ENCODE measurements around the gene OVCA2. TPM values are rescaled to one million over a fixed set of nuclear protein-coding genes. Genes with fewer than 3 reads are reported as not detected.

OVCA2 gene
- total RNA-seq, 3 donors from 2014 or later = 24.3 to 35.4 (median 32.5) TPM

DNA sequence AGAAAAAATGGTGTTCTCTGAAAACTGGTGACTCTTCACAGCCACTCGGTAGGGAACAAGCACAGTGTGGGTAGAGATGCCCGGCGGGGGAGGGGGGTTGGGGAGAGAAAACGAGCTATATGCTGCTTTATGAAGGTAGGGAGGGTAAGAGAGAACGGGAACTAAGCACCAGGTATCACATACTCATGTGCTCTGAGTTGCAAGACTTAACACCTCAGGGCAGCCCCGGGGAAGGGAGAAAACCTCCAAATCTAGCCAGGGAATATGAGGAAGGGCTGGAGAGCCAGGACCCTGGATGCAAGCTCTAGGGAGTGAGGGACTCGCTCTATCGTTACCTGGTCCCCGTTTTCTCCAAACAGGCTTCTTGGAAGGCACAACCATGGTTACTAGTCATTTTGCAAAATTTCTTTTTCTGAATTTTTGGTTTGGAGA lies 48.4 kb downstream of the OVCA2 start:
- Histone ChIP-seq H3K4me1 (peaks cover 9 to 14% of the 10 kb centered on the region in 2 donors), H3K36me3 (no peaks in the 10 kb centered on the region), H3K27ac (peak overlapping the region; percentile 88 to 91), H3K9me3 (no peaks in the 10 kb centered on the region), H3K4me3 (no peak overlapping the region), H3K27me3 (no peaks in the 10 kb centered on the region)
- intact Hi-C loops (cut with DNase I; ENCODE audit: low total_unique reads) = no loop called here
- TF ChIP-seq, protein P1, sequence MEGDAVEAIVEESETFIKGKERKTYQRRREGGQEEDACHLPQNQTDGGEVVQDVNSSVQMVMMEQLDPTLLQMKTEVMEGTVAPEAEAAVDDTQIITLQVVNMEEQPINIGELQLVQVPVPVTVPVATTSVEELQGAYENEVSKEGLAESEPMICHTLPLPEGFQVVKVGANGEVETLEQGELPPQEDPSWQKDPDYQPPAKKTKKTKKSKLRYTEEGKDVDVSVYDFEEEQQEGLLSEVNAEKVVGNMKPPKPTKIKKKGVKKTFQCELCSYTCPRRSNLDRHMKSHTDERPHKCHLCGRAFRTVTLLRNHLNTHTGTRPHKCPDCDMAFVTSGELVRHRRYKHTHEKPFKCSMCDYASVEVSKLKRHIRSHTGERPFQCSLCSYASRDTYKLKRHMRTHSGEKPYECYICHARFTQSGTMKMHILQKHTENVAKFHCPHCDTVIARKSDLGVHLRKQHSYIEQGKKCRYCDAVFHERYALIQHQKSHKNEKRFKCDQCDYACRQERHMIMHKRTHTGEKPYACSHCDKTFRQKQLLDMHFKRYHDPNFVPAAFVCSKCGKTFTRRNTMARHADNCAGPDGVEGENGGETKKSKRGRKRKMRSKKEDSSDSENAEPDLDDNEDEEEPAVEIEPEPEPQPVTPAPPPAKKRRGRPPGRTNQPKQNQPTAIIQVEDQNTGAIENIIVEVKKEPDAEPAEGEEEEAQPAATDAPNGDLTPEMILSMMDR (IDR thresholded peaks at IDR 0.05) = no peak
- TF ChIP-seq POLR2AphosphoS5 (IDR thresholded peaks at IDR 0.05) = no peak
- DNase-seq (ENCODE audit: low spot score in 2 of 2) = no peak

DNA sequence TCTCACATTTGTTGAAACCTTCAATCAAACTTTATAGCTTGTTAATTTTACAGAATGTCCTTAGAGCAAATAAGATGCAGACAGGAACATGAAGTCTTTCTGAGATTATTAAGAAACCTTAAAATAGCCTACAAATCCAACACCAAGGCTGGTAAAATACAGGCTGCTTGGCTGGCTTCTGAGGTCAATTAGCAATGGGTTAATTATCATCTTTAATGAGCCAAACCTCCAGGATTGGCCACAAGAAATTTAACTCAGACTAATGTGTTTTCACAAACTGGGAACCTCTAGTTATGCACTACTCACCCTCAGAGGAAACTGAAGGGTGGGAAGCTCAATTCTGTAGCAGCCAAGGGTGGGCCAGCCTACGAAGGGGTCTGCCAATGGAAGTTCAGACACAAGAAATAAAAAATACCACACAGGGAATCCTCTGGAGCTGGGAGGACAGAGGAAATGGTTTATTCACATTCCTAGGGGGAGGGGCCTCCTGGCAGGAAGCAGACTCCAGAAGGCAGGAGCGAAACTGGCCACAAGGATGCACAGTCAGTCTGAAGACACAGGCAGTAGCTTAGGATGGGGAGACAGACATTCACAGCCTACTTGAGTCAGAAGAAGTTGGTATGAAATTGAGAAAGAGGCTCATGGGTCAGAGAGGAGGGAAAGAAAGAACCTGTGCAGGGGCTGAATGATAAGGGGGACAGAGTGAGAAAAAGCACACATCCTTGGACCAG lies 49.1 kb downstream of the OVCA2 start:
- H3K36me3 ChIP-seq = no peaks in the 10 kb centered on the region
- TF ChIP-seq POLR2A (IDR thresholded peaks at IDR 0.05) (no peak), POLR2AphosphoS5 (IDR thresholded peaks at IDR 0.05) (peak in 1 of 3 donors; percentile 48)
- TF ChIP-seq, protein P1 (IDR thresholded peaks at IDR 0.05) = peak in 1 of 3 donors; percentile 30
- DNase-seq (ENCODE audit: low spot score in 2 of 2) = no peak
- peaks cover 4 to 14% of the 10 kb centered on the region in 2 donors for H3K4me1 ChIP-seq
- intact Hi-C loops (cut with DNase I; ENCODE audit: low total_unique reads) = no loop called here
- H3K27me3 ChIP-seq = no peaks in the 10 kb centered on the region
- H3K9me3 ChIP-seq = no peaks in the 10 kb centered on the region
- no peak overlapping the region for H3K4me3 ChIP-seq
- H3K27ac ChIP-seq = peak overlapping the region; percentile 88 to 91

GRCh38 chr17:2092253-2092652 lies 50.4 kb downstream of the OVCA2 start:
- TF ChIP-seq POLR2A (IDR thresholded peaks at IDR 0.05) = no peak
- TF ChIP-seq POLR2AphosphoS5 (IDR thresholded peaks at IDR 0.05) = no peak
- TF ChIP-seq, protein P1 (IDR thresholded peaks at IDR 0.05) = no peak
- no peak for DNase-seq (ENCODE audit: low spot score in 2 of 2)
- peaks cover 4 to 14% of the 10 kb centered on the region in 2 donors for H3K4me1 ChIP-seq
- H3K27me3 ChIP-seq = no peaks in the 10 kb centered on the region
- no peak overlapping the region for H3K4me3 ChIP-seq
- no peaks in the 10 kb centered on the region for H3K9me3 ChIP-seq
- intact Hi-C loops (cut with DNase I; ENCODE audit: low total_unique reads) = no loop called here
- H3K36me3 ChIP-seq = no peaks in the 10 kb centered on the region
- H3K27ac ChIP-seq = peak overlapping the region in 1 of 2 donors; percentile 40

Other genes with a start within 250 kb of the OVCA2 start
- gene SMYD4, start 212.1 kb upstream of the OVCA2 start, total RNA-seq = 10 to 100 TPM; 16.0 to 20.3 (median 18.7) TPM
- 10 to 100 TPM; 34.7 to 40.6 (median 34.7) TPM for gene RPA1, start 212.0 kb upstream of the OVCA2 start, total RNA-seq
- gene RTN4RL1, start 16.7 kb upstream of the OVCA2 start, total RNA-seq = 10 to 100 TPM in 2 of 3 donors, 1 to 10 TPM in 1; 3.8 to 19.6 (median 14.1) TPM
- gene DPH1, start 11.9 kb upstream of the OVCA2 start, total RNA-seq = 10 to 100 TPM; 28.3 to 66.6 (median 55.7) TPM
- gene HIC1, start 13.1 kb downstream of the OVCA2 start, total RNA-seq = 10 to 100 TPM; 12.6 to 16.4 (median 12.7) TPM